Brain microvascular endothelial cell (primary cell): ENCODE results near the gene TSNAXIP1.

Source experiments
- DNase-seq: peaks from one replicate; pipeline ENCODE4 v3.0.0-alpha.2; 2020
- H3K27ac ChIP-seq: fragments of 250-450 bp; sonication (Bioruptor Pico); 2 replicates; pipeline ENCODE4 v1.5.1; 2020; ENCODE audit warnings: mild to moderate bottlenecking, moderate library complexity
- H3K27me3 ChIP-seq: fragments of 250-450 bp; sonication (Bioruptor Pico); replicated peaks from 2 replicates; pipeline ENCODE4 v1.5.1; 2020; ENCODE audit warnings: mild to moderate bottlenecking
- H3K36me3 ChIP-seq: fragments of 250-450 bp; sonication (Bioruptor Pico); replicated peaks from 2 replicates; pipeline ENCODE4 v1.5.1; 2020; ENCODE audit warnings: mild to moderate bottlenecking
- H3K4me3 ChIP-seq: 2 replicates; pipeline ENCODE4 v1.5.1; 2011; ENCODE audit warnings: low read depth, mild to moderate bottlenecking, control low read depth, low read length, moderate library complexity
- CTCF ChIP-seq: IDR thresholded peaks from 2 replicates; pipeline ENCODE4 v1.5.1; 2011; ENCODE audit warnings: low read depth, mild to moderate bottlenecking, moderate library complexity, low read length, control low read depth, inconsistent platforms; ENCODE audit errors: missing control alignments
- in situ Hi-C: cut with HindIII; loops from 2 replicates; pipeline ENCODE4 v1.10.0; 2017; ENCODE audit warnings: low sequenced_read_pairs, low pct_ligation_motif_present

Gene TSNAXIP1

GRCh38 chr16:67806428-67807147 is at the start of gene TSNAXIP1, which contains the start of gene RANBP10:
TSS of gene TSNAXIP1 (plus strand) at chr16:67806889. CDS start at chr16:67807150, 261 bp downstream.
TSS of gene RANBP10 (minus strand) at chr16:67806560. CDS start at chr16:67806536, 24 bp downstream.
- peak; percentile 99 for DNase-seq
- in situ Hi-C loops: loop anchor here (25.0 kb wide), 1 partner anchor 106 kb away; no protein-coding TSS in a partner anchor
- peak within 1 kb of the TSS; percentile 96 for H3K4me3 ChIP-seq
- H3K27ac ChIP-seq: peak within 1 kb of the TSS; percentile 49
- H3K27me3 ChIP-seq: no peaks in the 10 kb centered on the region
- H3K36me3 ChIP-seq: peaks cover 6% of the 10 kb centered on the region
- TF ChIP-seq CTCF: no peak

GRCh38 chr16:67758006-67758405 is 48.7 kb upstream of the TSNAXIP1 start:
- in situ Hi-C loops: no loop called here
- Histone ChIP-seq H3K4me3 (no peak overlapping the region), H3K27me3 (no peaks in the 10 kb centered on the region), H3K36me3 (no peaks in the 10 kb centered on the region), H3K27ac (no peak overlapping the region)
- TF ChIP-seq CTCF: no peak
- no peak for DNase-seq

GRCh38 chr16:67758966-67759365 is 47.7 kb upstream of the TSNAXIP1 start:
- no peak overlapping the region for H3K27ac ChIP-seq
- in situ Hi-C loops: no loop called here
- H3K4me3 ChIP-seq: no peak overlapping the region

GRCh38 chr16:67760206-67760955 is 46.3 kb upstream of the TSNAXIP1 start:
- no peak overlapping the region for H3K27ac ChIP-seq
- in situ Hi-C loops: no loop called here
- no peaks in the 10 kb centered on the region for H3K36me3 ChIP-seq
- TF ChIP-seq CTCF: no peak
- no peaks in the 10 kb centered on the region for H3K27me3 ChIP-seq
- no peak for DNase-seq
- no peak overlapping the region for H3K4me3 ChIP-seq

More at GRCh38 chr16:67758966-67759365, 47.7 kb upstream of the TSNAXIP1 start:
- TF ChIP-seq CTCF: no peak
- Histone ChIP-seq H3K36me3 (no peaks in the 10 kb centered on the region), H3K27me3 (no peaks in the 10 kb centered on the region)
- DNase-seq: no peak

- Histone ChIP-seq H3K27me3 (no peaks in the 10 kb centered on the region), H3K36me3 (no peaks in the 10 kb centered on the region), H3K4me3 (no peak overlapping the region), H3K27ac (no peak overlapping the region)
- no peak for DNase-seq
- in situ Hi-C loops: no loop called here
- no peak for TF ChIP-seq CTCF
These were observed 45.8 kb upstream of the TSNAXIP1 start for GRCh38 chr16:67760956-67761230.

GRCh38 chr16:67761924-67762323 is 44.8 kb upstream of the TSNAXIP1 start:
- Histone ChIP-seq H3K36me3 (no peaks in the 10 kb centered on the region), H3K27me3 (no peaks in the 10 kb centered on the region), H3K27ac (no peak overlapping the region), H3K4me3 (no peak overlapping the region)
- in situ Hi-C loops: no loop called here
- DNase-seq: no peak
- TF ChIP-seq CTCF: no peak
